ENCODE measurements around the gene GSKIP.

The GSKIP gene

GRCh38 chr14:96415559-96415958, 52.2 kb downstream of the GSKIP start:
- TF ChIP-seq GATA1 (IDR thresholded peaks at IDR 0.05; ENCODE audit: low read depth, low read length) (no peak), POLR2A (IDR thresholded peaks at IDR 0.05; ENCODE audit: low read length) (no peak)
- DNase-seq, result no peak

GRCh38 chr14:96416292-96416691, 53.0 kb downstream of the GSKIP start:
- DNase-seq, result no peak
- TF ChIP-seq GATA1 (IDR thresholded peaks at IDR 0.05; ENCODE audit: low read depth, low read length) (no peak), POLR2A (IDR thresholded peaks at IDR 0.05; ENCODE audit: low read length) (no peak)

- no peak for DNase-seq
Observed at GRCh38 chr14:96417254-96417653, 53.9 kb downstream of the GSKIP start.

GRCh38 chr14:96418075-96418474, 54.7 kb downstream of the GSKIP start:
- TF ChIP-seq GATA1 (IDR thresholded peaks at IDR 0.05; ENCODE audit: low read depth, low read length) (no peak), POLR2A (IDR thresholded peaks at IDR 0.05; ENCODE audit: low read length) (no peak)
- DNase-seq, result no peak

More at GRCh38 chr14:96417254-96417653, 53.9 kb downstream of the GSKIP start:
- no peak for TF ChIP-seq POLR2A (IDR thresholded peaks at IDR 0.05; ENCODE audit: low read length)
- no peak for TF ChIP-seq GATA1 (IDR thresholded peaks at IDR 0.05; ENCODE audit: low read depth, low read length)

GRCh38 chr14:96421236-96421635, 57.9 kb downstream of the GSKIP start:
- peak; percentile 21 to 24 for DNase-seq
- TF ChIP-seq GATA1 (IDR thresholded peaks at IDR 0.05; ENCODE audit: low read depth, low read length), result no peak
- no peak for TF ChIP-seq POLR2A (IDR thresholded peaks at IDR 0.05; ENCODE audit: low read length)

GRCh38 chr14:96422992-96423391, 59.7 kb downstream of the GSKIP start:
- peak; percentile 23 to 34 for DNase-seq
- TF ChIP-seq POLR2A (IDR thresholded peaks at IDR 0.05; ENCODE audit: low read length) (no peak), GATA1 (IDR thresholded peaks at IDR 0.05; ENCODE audit: low read depth, low read length) (no peak)

GRCh38 chr14:96423446-96424108, 60.3 kb downstream of the GSKIP start:
- DNase-seq, result peak; percentile 23 to 27
- TF ChIP-seq POLR2A (IDR thresholded peaks at IDR 0.05; ENCODE audit: low read length) (no peak), GATA1 (IDR thresholded peaks at IDR 0.05; ENCODE audit: low read depth, low read length) (no peak)

- TF ChIP-seq POLR2A (IDR thresholded peaks at IDR 0.05; ENCODE audit: low read length), result no peak
- no peak for TF ChIP-seq GATA1 (IDR thresholded peaks at IDR 0.05; ENCODE audit: low read depth, low read length)
- peak; percentile 80 to 86 for DNase-seq
Observed at GRCh38 chr14:96424109-96424989, 61.0 kb downstream of the GSKIP start.

- no peak for DNase-seq
- TF ChIP-seq GATA1 (IDR thresholded peaks at IDR 0.05; ENCODE audit: low read depth, low read length) (no peak), POLR2A (IDR thresholded peaks at IDR 0.05; ENCODE audit: low read length) (no peak)
Observed at GRCh38 chr14:96434040-96434439, 70.7 kb downstream of the GSKIP start.
